HG02759 (cell line): ENCODE data around the gene AGAP5.
"Not testable (repeated sequence)": the region's sequence is repeated elsewhere in the genome, so short reads cannot be mapped to it uniquely, and the experiment has no call there.

Source experiments
- ATAC-seq: cut with Tn5 transposase; IDR thresholded peaks from one replicate; pipeline ENCODE4 v1.9.1; 2021; ENCODE audit warnings: mild to moderate bottlenecking, moderate library complexity; ENCODE audit not compliant: unreplicated experiment

The AGAP5 gene

DNA sequence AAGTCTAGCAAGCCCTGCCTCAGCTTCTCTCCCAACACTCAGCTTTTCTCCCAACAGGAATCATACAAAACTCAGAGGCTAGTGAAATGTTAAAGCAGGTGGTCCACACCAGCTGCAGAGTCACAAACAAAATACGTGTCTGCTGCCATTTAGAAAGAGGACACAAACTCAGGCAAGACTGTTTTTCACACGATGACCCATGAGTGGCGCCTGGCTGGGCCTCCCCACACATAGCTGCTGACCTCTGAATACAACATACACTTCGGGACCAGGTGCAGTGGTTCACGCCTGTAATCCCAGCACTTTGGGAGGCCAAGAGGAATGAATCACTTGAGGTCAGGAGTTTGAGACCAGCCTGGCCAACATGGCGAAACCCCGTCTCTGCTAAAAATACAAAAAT is 35.2 kb downstream of the AGAP5 start:
- not testable (repeated sequence) for ATAC-seq

DNA sequence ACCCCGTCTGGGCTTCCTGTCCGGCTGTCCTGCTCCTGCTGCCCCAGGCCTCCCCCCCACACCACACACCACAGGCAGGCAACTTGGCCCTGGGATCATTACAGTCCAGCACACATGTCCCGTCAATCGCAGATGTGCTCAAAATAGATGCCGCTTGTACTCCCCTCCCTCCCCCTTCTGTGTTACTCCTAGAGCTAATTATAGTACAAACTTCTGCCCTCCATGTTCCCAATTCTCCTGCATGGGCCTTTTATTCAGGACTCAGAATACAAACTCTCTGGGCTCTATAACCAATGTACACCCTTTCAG is 42.0 kb downstream of the AGAP5 start, which contains the start of gene SYNPO2L:
Gene SYNPO2L (minus strand): TSS at position 40 of the 309 bp plus-strand sequence. CDS start 107 bp downstream, outside the sequence.
- ATAC-seq: no peak

- no peak for ATAC-seq
Observed at GRCh38 chr10:73655257-73655989, 42.5 kb downstream of the AGAP5 start.

DNA sequence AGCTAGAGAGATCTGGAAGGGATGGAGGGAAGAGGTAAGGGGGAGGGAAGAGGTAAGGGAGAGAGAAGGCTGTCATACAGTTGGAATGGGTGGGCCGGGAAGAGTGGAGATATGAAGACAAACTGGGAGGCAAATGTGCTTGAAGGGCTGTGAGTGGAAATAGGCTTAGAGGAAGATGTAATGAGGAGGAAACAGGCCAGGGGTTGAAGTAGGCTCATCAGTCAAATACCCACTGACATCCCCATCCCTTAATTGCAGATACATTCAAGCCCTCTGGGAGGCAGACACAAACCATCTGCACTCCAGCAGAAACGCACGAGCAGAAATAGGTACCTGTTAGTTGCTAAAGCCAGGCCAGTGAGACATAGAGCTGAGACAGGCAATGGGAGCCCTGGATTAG is 44.2 kb downstream of the AGAP5 start:
- no peak for ATAC-seq

- no peak for ATAC-seq
Observed at GRCh38 chr10:73653195-73653594, 44.7 kb downstream of the AGAP5 start.

DNA sequence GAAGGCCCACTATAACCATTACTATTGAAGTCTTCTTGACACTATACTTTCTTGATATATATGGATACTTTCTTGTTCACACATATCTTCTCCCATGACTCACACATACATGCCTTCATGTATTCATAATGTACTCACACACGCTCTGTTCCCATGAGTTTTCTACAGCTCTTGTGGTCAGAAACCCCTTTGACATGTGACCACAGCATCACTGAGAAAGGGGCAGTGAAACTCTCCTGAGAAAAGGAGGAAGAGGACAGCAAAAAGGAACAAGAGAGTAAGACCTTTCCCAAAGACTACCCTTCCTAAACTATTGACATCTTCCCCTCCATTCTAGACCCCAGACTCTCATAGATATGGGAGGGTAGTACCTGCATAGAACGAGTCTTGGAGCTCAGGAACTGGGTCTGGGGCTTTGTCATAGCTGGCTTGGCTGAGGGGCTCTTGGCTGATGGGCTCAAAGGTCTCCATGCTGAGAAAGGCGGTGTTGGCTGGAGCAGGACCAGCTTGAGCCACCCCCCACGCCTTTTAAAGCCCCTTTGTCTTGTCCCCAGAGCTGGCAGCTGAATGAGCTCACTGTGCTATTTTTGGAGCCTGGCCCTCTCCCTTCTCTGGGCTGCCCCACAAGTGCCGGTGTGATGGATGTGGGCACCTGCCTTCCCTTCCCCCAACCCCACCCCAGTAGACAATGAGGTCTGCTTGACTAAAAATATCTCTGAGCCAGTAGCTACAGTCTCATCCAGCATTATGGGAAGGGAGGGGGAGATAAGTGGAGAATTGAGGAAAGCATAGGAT is 47.2 kb downstream of the AGAP5 start:
- no peak for ATAC-seq

DNA sequence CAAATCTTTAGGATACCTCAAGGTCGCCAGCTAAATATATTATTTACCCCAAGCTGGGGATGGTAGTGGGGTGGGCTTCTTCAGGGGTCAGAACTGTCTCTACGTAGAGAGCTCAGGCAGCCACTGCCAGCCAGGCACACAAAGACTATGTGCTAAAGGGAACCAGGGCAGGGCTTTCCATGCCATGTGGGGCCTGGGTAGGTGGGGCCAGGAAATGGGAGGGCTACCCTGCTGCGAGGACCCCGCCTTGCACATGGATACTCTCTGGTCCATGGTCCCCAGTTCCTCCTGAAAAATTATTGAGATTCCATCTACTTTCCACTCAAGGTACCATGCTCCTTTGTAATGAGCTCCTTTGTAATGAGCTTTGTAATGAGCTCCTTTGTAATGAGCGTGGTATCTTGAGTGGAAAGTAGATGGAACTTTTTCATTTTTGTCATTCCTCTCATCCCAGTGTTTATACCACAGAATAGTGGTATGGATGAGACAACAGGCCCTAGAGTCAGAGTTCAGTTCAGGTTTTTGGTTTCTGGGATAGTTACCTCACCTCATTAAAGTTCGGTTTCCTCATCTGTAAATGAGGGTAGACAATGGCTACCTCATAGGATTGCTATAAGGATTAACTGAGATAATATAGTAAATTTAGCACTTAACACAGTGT is 47.9 kb downstream of the AGAP5 start:
- ATAC-seq: no peak

- ATAC-seq: no peak
Observed at GRCh38 chr10:73648975-73649829, 48.7 kb downstream of the AGAP5 start.

GRCh38 chr10:73647875-73648651 is 49.8 kb downstream of the AGAP5 start:
- ATAC-seq: no peak

GRCh38 chr10:73647211-73647874 is 50.6 kb downstream of the AGAP5 start:
- ATAC-seq: no peak

- ATAC-seq: no peak
Observed at GRCh38 chr10:73646598-73647041, 51.3 kb downstream of the AGAP5 start.

- ATAC-seq: no peak
Observed at GRCh38 chr10:73645251-73645650, 52.7 kb downstream of the AGAP5 start.

DNA sequence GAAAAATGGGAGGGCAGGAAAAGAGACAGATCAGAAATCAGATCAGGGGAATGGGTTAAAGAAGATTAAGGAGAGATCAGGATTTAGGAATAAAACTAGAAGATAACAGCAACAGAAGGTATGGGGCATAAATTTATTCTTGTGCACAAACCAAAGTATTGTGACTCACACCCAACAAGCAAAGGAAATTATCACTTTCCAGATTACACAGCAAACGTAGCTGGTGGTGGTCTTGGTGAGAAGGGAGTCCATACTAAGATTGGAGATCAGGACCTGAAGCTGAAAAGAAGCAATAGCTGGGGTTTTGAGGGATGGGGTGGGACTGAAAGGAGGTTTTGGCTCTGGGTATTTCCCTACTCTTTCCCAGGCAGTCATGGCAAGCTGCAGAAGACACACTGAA is 53.1 kb downstream of the AGAP5 start:
- ATAC-seq: no peak

DNA sequence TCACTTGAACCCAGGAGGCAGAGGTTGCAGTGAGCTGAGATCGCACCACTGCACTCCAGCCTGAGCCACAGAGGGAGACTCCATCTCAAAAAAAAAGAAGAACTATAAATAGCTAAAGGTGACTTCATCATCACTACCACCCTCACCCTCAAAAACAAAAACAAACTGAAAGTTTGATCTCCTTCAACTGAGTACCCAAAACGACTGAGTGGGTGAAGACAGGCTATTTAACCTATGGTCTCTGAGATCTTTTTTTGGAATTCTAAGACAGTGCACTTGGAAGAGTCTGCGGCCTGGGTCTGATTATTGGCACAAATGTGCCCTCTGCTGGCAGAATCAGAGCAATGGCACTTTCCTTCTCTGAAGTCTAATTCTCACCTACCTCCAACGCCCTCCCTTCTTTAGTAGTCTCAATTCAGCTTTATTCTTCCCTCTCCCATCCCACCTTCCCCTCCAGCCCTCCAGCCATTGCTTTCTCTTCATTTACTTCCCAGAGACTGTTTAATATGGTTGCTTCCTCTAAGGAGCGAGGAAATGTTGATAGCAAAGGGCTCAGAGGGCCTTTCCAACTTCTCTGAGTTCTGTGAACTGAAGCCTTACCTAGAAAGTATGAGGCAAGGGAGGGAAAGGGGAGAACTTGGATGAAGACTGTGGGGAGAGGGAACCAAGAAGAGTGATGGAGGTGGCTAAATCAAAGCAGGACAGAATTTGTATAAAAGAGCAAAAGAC is 53.7 kb downstream of the AGAP5 start:
- ATAC-seq: no peak

GRCh38 chr10:73643362-73643761 is 54.5 kb downstream of the AGAP5 start:
- no peak for ATAC-seq

DNA sequence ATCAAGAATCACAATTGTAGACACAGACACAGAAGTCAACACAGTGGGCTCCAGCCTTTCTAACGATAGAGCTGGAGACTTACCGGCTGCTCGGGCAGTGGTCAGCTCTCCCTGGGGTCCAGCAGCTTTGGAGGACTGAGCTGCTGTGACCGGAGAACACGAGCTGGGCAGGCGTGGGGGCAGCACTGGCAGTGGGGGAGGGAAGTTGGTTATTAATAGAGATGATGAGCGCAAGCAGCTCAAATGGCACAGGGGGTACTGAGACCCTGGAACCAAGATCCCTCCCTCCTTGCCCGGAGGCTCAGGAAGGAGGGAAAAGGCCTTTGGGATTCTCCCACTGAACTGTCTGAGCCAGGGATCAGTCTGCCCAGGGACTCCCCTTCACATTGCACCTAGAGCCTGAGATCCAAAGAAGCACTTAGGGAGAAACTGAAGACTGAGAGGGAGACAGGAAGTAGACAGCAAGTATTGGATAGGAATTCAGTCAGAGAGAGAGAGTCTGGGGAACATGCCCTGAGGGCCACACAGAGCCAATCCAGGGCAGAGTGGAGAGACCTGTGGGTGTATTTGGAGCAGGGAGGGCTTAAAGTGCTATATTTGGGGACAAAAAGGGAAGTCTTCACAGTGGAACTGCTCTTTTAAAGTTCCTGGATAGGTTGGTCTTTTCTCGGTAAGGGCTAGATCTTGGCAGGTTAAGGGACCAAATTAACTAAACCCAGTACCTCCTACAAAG is 56.4 kb downstream of the AGAP5 start, which contains the start of gene MYOZ1:
Gene MYOZ1 (minus strand): TSS at position 147 of the 733 bp plus-strand sequence. CDS start 1,457 bp downstream, outside the sequence.
- no peak for ATAC-seq

DNA sequence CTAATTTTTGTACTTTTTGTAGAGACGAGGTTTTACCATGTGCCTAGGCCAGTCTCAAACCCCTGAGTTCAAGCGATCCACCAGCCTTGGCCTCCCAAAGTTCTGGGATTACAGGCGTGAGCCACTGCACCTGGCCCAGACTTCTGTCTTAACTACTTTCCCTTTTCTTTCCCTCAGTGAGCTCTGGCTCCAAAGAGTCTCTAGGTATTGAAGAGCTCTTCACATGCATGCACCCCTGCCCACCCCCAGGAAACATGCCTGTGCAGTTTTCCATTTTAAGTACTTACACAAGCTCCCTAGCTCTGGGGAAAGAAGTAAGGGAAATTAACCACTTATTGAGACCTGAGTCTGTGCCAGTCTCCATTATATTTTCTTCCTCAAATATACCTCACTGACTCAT is 58.6 kb downstream of the AGAP5 start:
- no peak for ATAC-seq

- ATAC-seq: no peak
Observed at GRCh38 chr10:73635781-73636180, 62.1 kb downstream of the AGAP5 start.
